Body of pancreas (tissue), 4 donors: Measurements from ENCODE around the gene POLR3H.

ENCODE experiments used
- POLR2A ChIP-seq, 3 donors: fragments of 450-650 bp; IDR thresholded peaks; one replicate each; pipeline ENCODE4 v1.6.1; 2016; ENCODE audit warnings: antibody characterized with exemption in 3 of 3, mild to moderate bottlenecking in 2 of 3
- TF ChIP-seq, protein P1 (sequence below), 7 experiments: fragments of 450-650 bp in 4 of 7; fragments of 200-600 bp in 3 of 7; sonication (generic) in 3 of 7; IDR thresholded peaks; one replicate each; pipeline ENCODE4 v1.5.1; 2016 to 2019; ENCODE audit warnings: antibody characterized with exemption in 7 of 7

DNA sequence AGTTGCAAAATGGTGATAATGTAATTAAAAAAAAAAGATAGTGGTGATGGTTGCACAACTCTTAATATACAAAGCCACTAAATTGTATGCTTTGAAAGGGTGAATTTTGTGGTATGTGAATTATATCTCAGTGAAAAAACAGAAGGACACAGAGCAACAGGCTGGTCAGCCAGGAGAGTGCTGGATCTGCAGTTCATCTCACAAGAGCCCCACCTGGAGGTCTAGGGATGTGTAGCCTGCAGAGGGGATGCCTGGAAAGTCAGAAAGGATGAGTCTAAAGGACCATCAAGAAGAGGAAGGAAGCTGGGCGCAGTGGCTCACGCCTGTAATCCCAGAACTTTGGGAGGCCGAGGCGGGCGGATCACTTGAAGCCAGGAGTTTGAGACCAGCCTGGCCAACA is 9.0 kb downstream of the POLR3H start:
- TF ChIP-seq, protein P1, sequence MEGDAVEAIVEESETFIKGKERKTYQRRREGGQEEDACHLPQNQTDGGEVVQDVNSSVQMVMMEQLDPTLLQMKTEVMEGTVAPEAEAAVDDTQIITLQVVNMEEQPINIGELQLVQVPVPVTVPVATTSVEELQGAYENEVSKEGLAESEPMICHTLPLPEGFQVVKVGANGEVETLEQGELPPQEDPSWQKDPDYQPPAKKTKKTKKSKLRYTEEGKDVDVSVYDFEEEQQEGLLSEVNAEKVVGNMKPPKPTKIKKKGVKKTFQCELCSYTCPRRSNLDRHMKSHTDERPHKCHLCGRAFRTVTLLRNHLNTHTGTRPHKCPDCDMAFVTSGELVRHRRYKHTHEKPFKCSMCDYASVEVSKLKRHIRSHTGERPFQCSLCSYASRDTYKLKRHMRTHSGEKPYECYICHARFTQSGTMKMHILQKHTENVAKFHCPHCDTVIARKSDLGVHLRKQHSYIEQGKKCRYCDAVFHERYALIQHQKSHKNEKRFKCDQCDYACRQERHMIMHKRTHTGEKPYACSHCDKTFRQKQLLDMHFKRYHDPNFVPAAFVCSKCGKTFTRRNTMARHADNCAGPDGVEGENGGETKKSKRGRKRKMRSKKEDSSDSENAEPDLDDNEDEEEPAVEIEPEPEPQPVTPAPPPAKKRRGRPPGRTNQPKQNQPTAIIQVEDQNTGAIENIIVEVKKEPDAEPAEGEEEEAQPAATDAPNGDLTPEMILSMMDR (IDR thresholded peaks at IDR 0.05), result peak in 1 of 7 experiments; percentile 6
- TF ChIP-seq POLR2A (IDR thresholded peaks at IDR 0.05), result no peak
